CD4-positive, alpha-beta T cell (primary cell): ENCODE results near the gene IL22RA2. TPM values are rescaled to one million over a fixed set of nuclear protein-coding genes. Genes with fewer than 3 reads are reported as not detected.
"Not testable (repeated sequence)": the region's sequence is repeated elsewhere in the genome, so short reads cannot be mapped to it uniquely, and the experiment has no call there.

Source experiments
- ATAC-seq: fragments of 200-7000 bp; cut with Tn5 transposase; one replicate; pipeline ENCODE4 v1.10.0; 2022; ENCODE audit warnings: mild to moderate bottlenecking; ENCODE audit not compliant: poor library complexity
- CTCF ChIA-PET: fragments of 350-600 bp; sonication (Branson Sonifier 250); formaldehyde crosslinking; loops from one replicate; lab custom pipeline; 2021; ENCODE audit warnings: antibody characterized with exemption, inconsistent platforms; lab: Charles Lee
- POLR2A ChIA-PET: fragments of 350-600 bp; sonication (Branson Sonifier 250); formaldehyde crosslinking; loops from one replicate; lab custom pipeline; 2021; ENCODE audit warnings: antibody characterized with exemption, inconsistent platforms; lab: Charles Lee
- DNase-seq, 14 experiments: peaks; one replicate each; pipeline ENCODE4 v3.0.0-alpha.2; 2013 to 2020; ENCODE audit warnings: mixed read lengths in 2 of 14
- H3K27ac ChIP-seq, 2 donors: one replicate each; pipeline versions ENCODE4 v1.5.1 to v1.7.0; 2013; ENCODE audit warnings: low read length in 2 of 2, low read depth in 1 of 2, mild to moderate bottlenecking in 1 of 2
- H3K27me3 ChIP-seq, 2 experiments: 1 replicate in 1 of 2; 2 replicates in 1 of 2; pipeline versions ENCODE4 v1.6.1 to v1.7.0; 2013; ENCODE audit warnings: low read length in 2 of 2, control low read depth in 1 of 2, mild to moderate bottlenecking in 1 of 2, moderate library complexity in 1 of 2; ENCODE audit not compliant: insufficient read depth in 2 of 2, control insufficient read depth in 1 of 2
- H3K36me3 ChIP-seq: one replicate; pipeline ENCODE4 v1.6.1; 2013; ENCODE audit warnings: low read length, control low read depth; ENCODE audit not compliant: insufficient read depth
- H3K4me1 ChIP-seq: one replicate; pipeline ENCODE4 v1.6.1; 2013; ENCODE audit warnings: low read length, control low read depth; ENCODE audit not compliant: insufficient read depth
- H3K4me3 ChIP-seq: one replicate; pipeline ENCODE4 v1.5.1; 2013; ENCODE audit warnings: mild to moderate bottlenecking, low read length, moderate library complexity
- H3K9me3 ChIP-seq, 2 experiments: 1 replicate in 1 of 2; 2 replicates in 1 of 2; pipeline versions ENCODE4 v1.6.1 to v1.7.0; 2013; ENCODE audit warnings: low read length in 2 of 2, mild to moderate bottlenecking in 2 of 2, control low read depth in 1 of 2, moderate library complexity in 1 of 2; ENCODE audit not compliant: control insufficient read depth in 1 of 2, insufficient read depth in 1 of 2
- H3K27ac Mint-ChIP-seq: one replicate; pipeline ENCODE4 v1.8.0; 2020; ENCODE audit warnings: mixed read lengths
- H3K27me3 Mint-ChIP-seq: one replicate; pipeline ENCODE4 v1.8.0; 2021; ENCODE audit warnings: mixed read lengths
- H3K36me3 Mint-ChIP-seq: one replicate; pipeline ENCODE4 v1.8.0; 2021; ENCODE audit warnings: low read depth, mixed read lengths
- H3K4me1 Mint-ChIP-seq: one replicate; pipeline ENCODE4 v1.8.0; 2021; ENCODE audit warnings: low read depth, mixed read lengths
- H3K4me3 Mint-ChIP-seq: one replicate; pipeline ENCODE4 v1.8.0; 2020; ENCODE audit warnings: mild to moderate bottlenecking, mixed read lengths
- H3K9me3 Mint-ChIP-seq: one replicate; pipeline ENCODE4 v1.8.0; 2020; ENCODE audit warnings: mixed read lengths
- intact Hi-C, 2 experiments: fragments of 100-400 bp; cut with DNase I in 1 of 2; cut with micrococcal nuclease in 1 of 2; formaldehyde crosslinking; loops; one replicate each; pipeline versions ENCODE4 v1.15.1 to v1.9.0; 2023 to 2025; cut with DNase I, micrococcal nuclease
- total RNA-seq, 174 experiments: library from RNA in 2 of 174; stranded (reverse) in 2 of 174; gene quantifications; one replicate each; pipeline ENCODE4 v1.2.3 and lab custom pipeline; 2021 to 2026
- TF ChIP-seq, protein P1 (sequence below): fragments of 200-600 bp; IDR thresholded peaks from one replicate; pipeline ENCODE4 v1.8.0; 2022; ENCODE audit warnings: antibody characterized with exemption, mild to moderate bottlenecking

Gene IL22RA2
- total RNA-seq, 2 experiments from 2014 or later: not detected

DNA sequence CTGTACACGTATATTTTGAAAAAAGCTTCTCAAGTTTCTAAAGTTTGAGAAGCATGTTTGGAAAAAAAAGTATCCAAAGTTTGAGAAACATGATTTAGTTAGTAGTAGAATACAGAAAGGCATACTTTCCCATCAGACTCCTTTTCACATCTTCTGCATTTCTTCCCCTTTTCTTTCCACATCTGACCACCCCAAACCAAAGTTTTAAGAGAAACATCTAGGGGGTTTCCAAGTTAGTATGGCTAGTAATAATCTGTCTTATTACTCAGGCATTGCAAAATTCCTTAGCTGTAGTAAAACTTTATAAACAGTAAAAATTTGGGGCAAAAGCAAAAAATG, 65.7 kb downstream of the IL22RA2 start:
- peaks cover 19% of the 10 kb centered on the region for H3K4me1 Mint-ChIP-seq
- H3K9me3 ChIP-seq: no peaks in the 10 kb centered on the region
- peaks cover 20% of the 10 kb centered on the region for H3K4me1 ChIP-seq
- no peaks in the 10 kb centered on the region for H3K27me3 ChIP-seq
- CTCF ChIA-PET: no interaction called here
- peaks cover 4% of the 10 kb centered on the region for H3K27me3 Mint-ChIP-seq
- TF ChIP-seq, protein P1, sequence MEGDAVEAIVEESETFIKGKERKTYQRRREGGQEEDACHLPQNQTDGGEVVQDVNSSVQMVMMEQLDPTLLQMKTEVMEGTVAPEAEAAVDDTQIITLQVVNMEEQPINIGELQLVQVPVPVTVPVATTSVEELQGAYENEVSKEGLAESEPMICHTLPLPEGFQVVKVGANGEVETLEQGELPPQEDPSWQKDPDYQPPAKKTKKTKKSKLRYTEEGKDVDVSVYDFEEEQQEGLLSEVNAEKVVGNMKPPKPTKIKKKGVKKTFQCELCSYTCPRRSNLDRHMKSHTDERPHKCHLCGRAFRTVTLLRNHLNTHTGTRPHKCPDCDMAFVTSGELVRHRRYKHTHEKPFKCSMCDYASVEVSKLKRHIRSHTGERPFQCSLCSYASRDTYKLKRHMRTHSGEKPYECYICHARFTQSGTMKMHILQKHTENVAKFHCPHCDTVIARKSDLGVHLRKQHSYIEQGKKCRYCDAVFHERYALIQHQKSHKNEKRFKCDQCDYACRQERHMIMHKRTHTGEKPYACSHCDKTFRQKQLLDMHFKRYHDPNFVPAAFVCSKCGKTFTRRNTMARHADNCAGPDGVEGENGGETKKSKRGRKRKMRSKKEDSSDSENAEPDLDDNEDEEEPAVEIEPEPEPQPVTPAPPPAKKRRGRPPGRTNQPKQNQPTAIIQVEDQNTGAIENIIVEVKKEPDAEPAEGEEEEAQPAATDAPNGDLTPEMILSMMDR: no peak
- no peak overlapping the region for H3K27ac Mint-ChIP-seq
- H3K36me3 Mint-ChIP-seq: no peaks in the 10 kb centered on the region
- DNase-seq (no peak), ATAC-seq (no peak)
- no peak overlapping the region for H3K27ac ChIP-seq
- H3K4me3 ChIP-seq: no peak overlapping the region
- intact Hi-C loops: no loop called here
- POLR2A ChIA-PET: interaction anchor here (0.6 kb wide), 1 partner anchor 286 kb away, joined by 3 read pairs; no protein-coding TSS in a partner anchor
- H3K36me3 ChIP-seq: no peaks in the 10 kb centered on the region
- no peaks in the 10 kb centered on the region for H3K9me3 Mint-ChIP-seq
- H3K4me3 Mint-ChIP-seq: no peak overlapping the region

GRCh38 chr6:137107047-137107766, 66.2 kb downstream of the IL22RA2 start:
- H3K9me3 ChIP-seq, H3K4me3 Mint-ChIP-seq, H3K27me3 ChIP-seq, H3K36me3 Mint-ChIP-seq, H3K4me3 ChIP-seq, H3K9me3 Mint-ChIP-seq, H3K36me3 ChIP-seq, CTCF ChIA-PET, intact Hi-C loops, DNase-seq, H3K27ac ChIP-seq, H3K27me3 Mint-ChIP-seq, ATAC-seq, H3K27ac Mint-ChIP-seq: not testable (repeated sequence)
- H3K4me1 Mint-ChIP-seq: peaks cover 19% of the 10 kb centered on the region
- H3K4me1 ChIP-seq: peaks cover 24% of the 10 kb centered on the region
- POLR2A ChIA-PET: interaction anchor here (0.6 kb wide), 1 partner anchor 286 kb away, joined by 3 read pairs; no protein-coding TSS in a partner anchor

- H3K27me3 ChIP-seq: no peaks in the 10 kb centered on the region
- no peaks in the 10 kb centered on the region for H3K36me3 Mint-ChIP-seq
- H3K4me3 ChIP-seq: no peak overlapping the region
- H3K4me3 Mint-ChIP-seq: no peak overlapping the region
- H3K27ac Mint-ChIP-seq: no peak overlapping the region
- H3K27ac ChIP-seq: no peak overlapping the region
- CTCF ChIA-PET: interaction anchor here (1.6 kb wide), 1 partner anchor 12 kb away, joined by 7 read pairs; no protein-coding TSS in a partner anchor
- DNase-seq (no peak), ATAC-seq (no peak)
- no peaks in the 10 kb centered on the region for H3K9me3 Mint-ChIP-seq
- peaks cover 26% of the 10 kb centered on the region for H3K4me1 ChIP-seq
- TF ChIP-seq, protein P1: no peak
- POLR2A ChIA-PET: interaction anchor here (1.1 kb wide), 1 partner anchor 9 kb away, joined by 5 read pairs; no protein-coding TSS in a partner anchor
- peaks cover 19% of the 10 kb centered on the region for H3K4me1 Mint-ChIP-seq
- no peaks in the 10 kb centered on the region for H3K27me3 Mint-ChIP-seq
- no peaks in the 10 kb centered on the region for H3K9me3 ChIP-seq
- no peaks in the 10 kb centered on the region for H3K36me3 ChIP-seq
- intact Hi-C loops: no loop called here
Observed at GRCh38 chr6:137106183-137106582, 67.3 kb downstream of the IL22RA2 start.
